SK-N-SH (cell line): ENCODE results near the gene TFPI.
"Not testable (repeated sequence)": the region's sequence is repeated elsewhere in the genome, so short reads cannot be mapped to it uniquely, and the experiment has no call there.

Experiments used
- EP300 ChIP-seq, 2 experiments: IDR thresholded peaks; 2 replicates each; pipeline versions ENCODE4 v1.4.0 to v1.6.1; 2012; ENCODE audit warnings: borderline replicate concordance in 1 of 2, low read depth in 1 of 2, low read length in 1 of 2
- JUND ChIP-seq: IDR thresholded peaks from 2 replicates; pipeline ENCODE4 v1.4.0; 2012
- NFIC ChIP-seq: IDR thresholded peaks from 2 replicates; pipeline ENCODE4 v1.4.0; 2012; ENCODE audit warnings: borderline replicate concordance
- POLR2AphosphoS5 ChIP-seq: IDR thresholded peaks from 2 replicates; pipeline ENCODE4 v1.6.1; 2012; ENCODE audit warnings: low read depth, low read length
- RAD21 ChIP-seq: IDR thresholded peaks from 2 replicates; pipeline ENCODE4 v1.6.1; 2012; ENCODE audit warnings: mild to moderate bottlenecking, low read length
- RCOR1 ChIP-seq: fragments of 150-350 bp; IDR thresholded peaks from 2 replicates; pipeline ENCODE4 v1.6.1; 2017; ENCODE audit warnings: antibody characterized with exemption, low read length
- SIN3A ChIP-seq: IDR thresholded peaks from 2 replicates; pipeline ENCODE4 v1.6.1; 2012; ENCODE audit warnings: low read depth, mild to moderate bottlenecking, low read length, moderate library complexity, borderline replicate concordance
- SMC3 ChIP-seq: IDR thresholded peaks from 2 replicates; pipeline ENCODE4 v1.6.1; 2012; ENCODE audit warnings: low read depth, low read length, improper control_type of control experiment
- TAF1 ChIP-seq: IDR thresholded peaks from 2 replicates; pipeline ENCODE4 v1.6.1; 2012; ENCODE audit warnings: low read depth, mild to moderate bottlenecking, low read length, moderate library complexity, borderline replicate concordance
- TF ChIP-seq, protein P1 (sequence below): fragments of 200-600 bp; sonication (generic); IDR thresholded peaks from 2 replicates; pipeline ENCODE4 v1.6.1; 2017; ENCODE audit warnings: antibody characterized with exemption, mild to moderate bottlenecking, moderate library complexity
- TF ChIP-seq, protein P2 (sequence below): fragments of 150-350 bp; IDR thresholded peaks from 2 replicates; pipeline ENCODE4 v1.6.1; 2016; ENCODE audit warnings: mild to moderate bottlenecking, low read depth, low read length
- TF ChIP-seq, protein P3 (sequence below): IDR thresholded peaks from 2 replicates; pipeline ENCODE4 v1.4.0; 2012; ENCODE audit warnings: low read depth

DNA sequence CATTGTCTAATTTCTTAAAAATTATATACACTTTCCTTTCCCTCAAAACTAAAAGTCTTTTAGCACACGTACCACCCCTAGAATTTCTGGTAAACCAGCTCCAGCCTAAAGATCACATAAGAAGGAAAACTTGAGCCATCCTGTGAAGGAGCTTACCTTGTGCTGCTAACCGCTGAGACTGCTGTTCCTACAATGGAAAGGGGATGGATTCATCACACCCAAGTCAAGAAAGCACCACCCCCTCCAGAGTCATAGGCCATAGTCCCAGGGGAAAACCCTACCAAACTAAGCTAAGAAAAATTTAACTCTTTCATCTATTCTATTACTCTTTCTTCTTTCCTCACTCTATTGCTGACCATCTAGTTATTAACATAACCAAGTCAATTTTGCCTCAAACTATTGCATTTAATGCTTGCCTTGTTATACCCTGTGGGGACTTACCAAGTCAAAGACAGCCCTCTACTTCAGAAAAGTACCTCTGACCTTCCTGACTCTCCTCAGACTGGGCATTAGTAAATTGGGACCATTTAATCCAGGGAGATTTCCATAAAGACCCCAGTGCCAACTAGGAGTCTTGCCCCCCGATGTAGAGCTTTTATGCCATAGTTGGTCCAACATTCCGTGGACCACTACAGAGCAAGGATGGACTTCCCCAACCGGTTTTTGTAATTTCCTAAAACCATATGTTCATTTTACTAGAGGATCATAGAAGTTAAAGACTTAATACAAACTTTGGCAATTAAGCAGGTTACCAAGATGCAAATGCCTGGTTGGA is 40.6 kb downstream of the TFPI start:
- not testable (repeated sequence) for TF ChIP-seq TAF1; EP300 (IDR thresholded peaks at IDR 0.05; ENCODE audit: borderline replicate concordance in 1 of 2, low read depth in 1 of 2, low read length in 1 of 2); NFIC; SMC3; POLR2AphosphoS5; SIN3A; RCOR1; RAD21; JUND
- TF ChIP-seq, protein P1, sequence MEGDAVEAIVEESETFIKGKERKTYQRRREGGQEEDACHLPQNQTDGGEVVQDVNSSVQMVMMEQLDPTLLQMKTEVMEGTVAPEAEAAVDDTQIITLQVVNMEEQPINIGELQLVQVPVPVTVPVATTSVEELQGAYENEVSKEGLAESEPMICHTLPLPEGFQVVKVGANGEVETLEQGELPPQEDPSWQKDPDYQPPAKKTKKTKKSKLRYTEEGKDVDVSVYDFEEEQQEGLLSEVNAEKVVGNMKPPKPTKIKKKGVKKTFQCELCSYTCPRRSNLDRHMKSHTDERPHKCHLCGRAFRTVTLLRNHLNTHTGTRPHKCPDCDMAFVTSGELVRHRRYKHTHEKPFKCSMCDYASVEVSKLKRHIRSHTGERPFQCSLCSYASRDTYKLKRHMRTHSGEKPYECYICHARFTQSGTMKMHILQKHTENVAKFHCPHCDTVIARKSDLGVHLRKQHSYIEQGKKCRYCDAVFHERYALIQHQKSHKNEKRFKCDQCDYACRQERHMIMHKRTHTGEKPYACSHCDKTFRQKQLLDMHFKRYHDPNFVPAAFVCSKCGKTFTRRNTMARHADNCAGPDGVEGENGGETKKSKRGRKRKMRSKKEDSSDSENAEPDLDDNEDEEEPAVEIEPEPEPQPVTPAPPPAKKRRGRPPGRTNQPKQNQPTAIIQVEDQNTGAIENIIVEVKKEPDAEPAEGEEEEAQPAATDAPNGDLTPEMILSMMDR = not testable (repeated sequence)
- TF ChIP-seq, protein P2, sequence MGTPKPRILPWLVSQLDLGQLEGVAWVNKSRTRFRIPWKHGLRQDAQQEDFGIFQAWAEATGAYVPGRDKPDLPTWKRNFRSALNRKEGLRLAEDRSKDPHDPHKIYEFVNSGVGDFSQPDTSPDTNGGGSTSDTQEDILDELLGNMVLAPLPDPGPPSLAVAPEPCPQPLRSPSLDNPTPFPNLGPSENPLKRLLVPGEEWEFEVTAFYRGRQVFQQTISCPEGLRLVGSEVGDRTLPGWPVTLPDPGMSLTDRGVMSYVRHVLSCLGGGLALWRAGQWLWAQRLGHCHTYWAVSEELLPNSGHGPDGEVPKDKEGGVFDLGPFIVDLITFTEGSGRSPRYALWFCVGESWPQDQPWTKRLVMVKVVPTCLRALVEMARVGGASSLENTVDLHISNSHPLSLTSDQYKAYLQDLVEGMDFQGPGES = not testable (repeated sequence)
- TF ChIP-seq, protein P3, sequence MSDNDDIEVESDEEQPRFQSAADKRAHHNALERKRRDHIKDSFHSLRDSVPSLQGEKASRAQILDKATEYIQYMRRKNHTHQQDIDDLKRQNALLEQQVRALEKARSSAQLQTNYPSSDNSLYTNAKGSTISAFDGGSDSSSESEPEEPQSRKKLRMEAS = not testable (repeated sequence)
